ENCODE measurements around the gene PIK3CB.
"Not testable (repeated sequence)": the region's sequence is repeated elsewhere in the genome, so short reads cannot be mapped to it uniquely, and the experiment has no call there.

Gene PIK3CB

GRCh38 chr3:138833899-138834595 lies 681 bp downstream of the PIK3CB start:
- Histone ChIP-seq H3K79me2 (ENCODE audit: insufficient read depth, low read length) (peaks cover 43% of the 10 kb centered on the region), H3K27ac (ENCODE audit: low read depth, low read length, poor library complexity, severe bottlenecking) (peak overlapping the region; percentile 56), H3K9me2 (ENCODE audit: low read depth, low read length) (no peaks in the 10 kb centered on the region), H3K4me2 (ENCODE audit: low read length) (peak overlapping the region; percentile 98), H3K4me3 (ENCODE audit: low read depth, low read length, poor library complexity, severe bottlenecking) (peak overlapping the region; percentile 72), H2AFZ (ENCODE audit: low read length) (0 out of 2 replicates have a peak overlapping the region, but pooled peaks have one; percentile 7), H3K36me3 (ENCODE audit: insufficient read depth, low read length) (no peaks in the 10 kb centered on the region), H4K20me1 (ENCODE audit: insufficient read depth, low read length) (no peaks in the 10 kb centered on the region), H3K4me1 (ENCODE audit: insufficient read depth, low read length, severe bottlenecking) (peaks cover 19% of the 10 kb centered on the region), H3K9ac (ENCODE audit: low read length) (peak overlapping the region; percentile 92), H3K9me3 (ENCODE audit: low read length) (no peaks in the 10 kb centered on the region), H3F3A (ENCODE audit: insufficient read depth, low read length) (no peaks in the 10 kb centered on the region), H3K27me3 (ENCODE audit: insufficient read depth, low read length) (no peaks in the 10 kb centered on the region)
- TF ChIP-seq EZH2 (IDR thresholded peaks at IDR 0.05; ENCODE audit: borderline replicate concordance, low read length): no peak
- TF ChIP-seq CTCF (IDR thresholded peaks at IDR 0.05; ENCODE audit: low read length): peak; percentile 65

GRCh38 chr3:138832473-138833057 lies 2.2 kb downstream of the PIK3CB start:
- not testable (repeated sequence) for H3K9ac ChIP-seq (ENCODE audit: low read length); H3F3A ChIP-seq (ENCODE audit: insufficient read depth, low read length); H3K27me3 ChIP-seq (ENCODE audit: insufficient read depth, low read length); H3K4me2 ChIP-seq (ENCODE audit: low read length); H2AFZ ChIP-seq (ENCODE audit: low read length); H4K20me1 ChIP-seq (ENCODE audit: insufficient read depth, low read length); H3K9me2 ChIP-seq (ENCODE audit: low read depth, low read length); H3K27ac ChIP-seq (ENCODE audit: low read depth, low read length, poor library complexity, severe bottlenecking); H3K9me3 ChIP-seq (ENCODE audit: low read length); H3K4me3 ChIP-seq (ENCODE audit: low read depth, low read length, poor library complexity, severe bottlenecking); H3K36me3 ChIP-seq (ENCODE audit: insufficient read depth, low read length)
- Histone ChIP-seq H3K79me2 (ENCODE audit: insufficient read depth, low read length) (peaks cover 51% of the 10 kb centered on the region), H3K4me1 (ENCODE audit: insufficient read depth, low read length, severe bottlenecking) (peaks cover 19% of the 10 kb centered on the region)

- H3K4me3 ChIP-seq (ENCODE audit: low read depth, low read length, poor library complexity, severe bottlenecking): no peak overlapping the region
- no peaks in the 10 kb centered on the region for H3K27me3 ChIP-seq (ENCODE audit: insufficient read depth, low read length)
- H3K36me3 ChIP-seq (ENCODE audit: insufficient read depth, low read length): peaks cover 9% of the 10 kb centered on the region
- H3K9ac ChIP-seq (ENCODE audit: low read length): no peak overlapping the region
- peaks cover 13% of the 10 kb centered on the region for H3K4me1 ChIP-seq (ENCODE audit: insufficient read depth, low read length, severe bottlenecking)
- H3K9me2 ChIP-seq (ENCODE audit: low read depth, low read length): no peaks in the 10 kb centered on the region
- no peak overlapping the region for H3K27ac ChIP-seq (ENCODE audit: low read depth, low read length, poor library complexity, severe bottlenecking)
- no peak overlapping the region for H2AFZ ChIP-seq (ENCODE audit: low read length)
- TF ChIP-seq EZH2 (IDR thresholded peaks at IDR 0.05; ENCODE audit: borderline replicate concordance, low read length) (no peak), CTCF (IDR thresholded peaks at IDR 0.05; ENCODE audit: low read length) (no peak)
- peaks cover 67% of the 10 kb centered on the region for H3K79me2 ChIP-seq (ENCODE audit: insufficient read depth, low read length)
- H3K4me2 ChIP-seq (ENCODE audit: low read length): no peak overlapping the region
- no peaks in the 10 kb centered on the region for H3F3A ChIP-seq (ENCODE audit: insufficient read depth, low read length)
- no peaks in the 10 kb centered on the region for H3K9me3 ChIP-seq (ENCODE audit: low read length)
- H4K20me1 ChIP-seq (ENCODE audit: insufficient read depth, low read length): no peaks in the 10 kb centered on the region
Observed at GRCh38 chr3:138829886-138830510, 4.7 kb downstream of the PIK3CB start.

Measured in OCI-LY1 (cell line).